Heart left ventricle (tissue), 13 donors: ENCODE data around the gene C12orf56.

ENCODE experiments used
- POLR2A ChIP-seq, 2 donors: fragments of 450-650 bp; IDR thresholded peaks; one replicate each; pipeline ENCODE4 v1.6.1; 2017; ENCODE audit warnings: antibody characterized with exemption in 2 of 2, mild to moderate bottlenecking in 2 of 2, moderate library complexity in 2 of 2
- TF ChIP-seq, protein P1 (sequence below), 12 donors: fragments of 200-600 bp; sonication (generic) in 4 of 12; IDR thresholded peaks; one replicate each; pipeline versions ENCODE4 v1.5.0 to v1.8.0; 2018 to 2022; ENCODE audit warnings: antibody characterized with exemption in 12 of 12, mild to moderate bottlenecking in 5 of 12
- donor health status: ischemic (EF 13 %, LVEDD 7.1; RV severe dilation, severe dysfunction).
- donor health status: DM: no; HTN: yes; CAD: no.
- donor health status: DM: no; HTN: no; CAD: no.
- donor health status: ischemic (EF 25% LVEDD 6.9; RV normal size, moderate dysfunction).
- donor health status: ischemic (EF 25% LVEDD 5.7; RV mildly dilated, moderate dysfunction).
- donor health status: ischemic (EF 35%, LVEDD 5.7; RV mildly dilated, moderate dysfunction).
- donor health status: nonischemic (EF 11% LVEDD 7.7; RV severe dilation, severe dysfunction).
- donor health status: DM: yes; HTN: yes; CAD: no.
- donor health status: PGD.
- donor health status: ischemic (EF 29% LVEDD 5.4; RV normal size, mild dysfunction).
- donor health status: nonischemic (EF 23%, LVEDD 6.1; RV moderate dilation, normal function).

DNA sequence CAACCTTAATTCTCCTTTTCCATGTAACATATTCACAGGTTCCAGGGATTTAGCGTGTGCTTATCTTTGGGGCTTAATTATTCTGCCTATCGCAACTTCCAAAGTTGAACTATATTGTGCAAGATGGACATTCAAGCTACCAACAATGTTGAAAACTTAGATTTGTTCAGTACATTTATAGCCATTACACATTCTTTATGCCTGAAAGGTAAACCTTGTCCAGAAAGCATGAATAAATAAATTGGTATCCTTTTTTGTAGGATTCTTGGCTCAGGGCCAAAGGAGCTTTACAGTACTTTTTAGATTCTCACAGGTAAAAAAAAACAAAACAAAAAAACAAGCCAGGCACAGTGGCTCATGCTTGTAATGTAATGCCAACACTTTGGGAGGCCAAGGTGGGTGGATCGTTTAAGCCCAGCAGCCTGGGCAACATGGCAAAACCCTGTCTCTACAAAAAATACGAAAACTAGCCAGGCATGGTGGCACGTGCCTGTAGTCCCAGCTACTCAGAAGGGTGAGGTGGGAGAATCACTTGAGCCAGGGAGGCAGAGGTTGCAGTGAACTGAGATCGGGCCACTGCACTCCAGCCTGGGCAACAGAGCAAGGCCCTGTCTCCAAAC is 3.3 kb downstream of the C12orf56 start:
- TF ChIP-seq, protein P1, sequence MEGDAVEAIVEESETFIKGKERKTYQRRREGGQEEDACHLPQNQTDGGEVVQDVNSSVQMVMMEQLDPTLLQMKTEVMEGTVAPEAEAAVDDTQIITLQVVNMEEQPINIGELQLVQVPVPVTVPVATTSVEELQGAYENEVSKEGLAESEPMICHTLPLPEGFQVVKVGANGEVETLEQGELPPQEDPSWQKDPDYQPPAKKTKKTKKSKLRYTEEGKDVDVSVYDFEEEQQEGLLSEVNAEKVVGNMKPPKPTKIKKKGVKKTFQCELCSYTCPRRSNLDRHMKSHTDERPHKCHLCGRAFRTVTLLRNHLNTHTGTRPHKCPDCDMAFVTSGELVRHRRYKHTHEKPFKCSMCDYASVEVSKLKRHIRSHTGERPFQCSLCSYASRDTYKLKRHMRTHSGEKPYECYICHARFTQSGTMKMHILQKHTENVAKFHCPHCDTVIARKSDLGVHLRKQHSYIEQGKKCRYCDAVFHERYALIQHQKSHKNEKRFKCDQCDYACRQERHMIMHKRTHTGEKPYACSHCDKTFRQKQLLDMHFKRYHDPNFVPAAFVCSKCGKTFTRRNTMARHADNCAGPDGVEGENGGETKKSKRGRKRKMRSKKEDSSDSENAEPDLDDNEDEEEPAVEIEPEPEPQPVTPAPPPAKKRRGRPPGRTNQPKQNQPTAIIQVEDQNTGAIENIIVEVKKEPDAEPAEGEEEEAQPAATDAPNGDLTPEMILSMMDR (IDR thresholded peaks at IDR 0.05) = no peak
- TF ChIP-seq POLR2A (IDR thresholded peaks at IDR 0.05) = no peak
